Central memory CD8-positive, alpha-beta T cell (primary cell): ENCODE measurements around the gene PCSK6.

Experiments
- ATAC-seq: fragments of 150-1000 bp; cut with Tn5 transposase; replicated peaks from 2 replicates; pipeline ENCODE4 v1.10.0; 2022; ENCODE audit warnings: mild to moderate bottlenecking, moderate FRiP score, moderate number of reproducible peaks; ENCODE audit not compliant: poor library complexity, severe bottlenecking; ENCODE audit errors: extremely low read depth
- DNase-seq, 2 donors: peaks; one replicate each; pipeline ENCODE4 v3.0.0; 2021; ENCODE audit warnings: low spot score in 2 of 2
- H3K27ac Mint-ChIP-seq: one replicate; pipeline ENCODE4 v1.8.0; 2022; ENCODE audit warnings: low read depth, mild to moderate bottlenecking, moderate library complexity, mixed read lengths
- H3K27me3 Mint-ChIP-seq: one replicate; pipeline ENCODE4 v1.8.0; 2022; ENCODE audit warnings: mixed read lengths
- H3K36me3 Mint-ChIP-seq: one replicate; pipeline ENCODE4 v1.8.0; 2022; ENCODE audit warnings: mild to moderate bottlenecking, moderate library complexity, mixed read lengths; ENCODE audit not compliant: insufficient read depth
- H3K4me1 Mint-ChIP-seq: one replicate; pipeline ENCODE4 v1.8.0; 2022; ENCODE audit warnings: mixed read lengths
- H3K4me3 Mint-ChIP-seq: one replicate; pipeline ENCODE4 v1.8.0; 2022; ENCODE audit warnings: mild to moderate bottlenecking, moderate library complexity, mixed read lengths
- H3K9me3 Mint-ChIP-seq: one replicate; pipeline ENCODE4 v1.8.0; 2022; ENCODE audit warnings: mixed read lengths

Gene PCSK6

DNA sequence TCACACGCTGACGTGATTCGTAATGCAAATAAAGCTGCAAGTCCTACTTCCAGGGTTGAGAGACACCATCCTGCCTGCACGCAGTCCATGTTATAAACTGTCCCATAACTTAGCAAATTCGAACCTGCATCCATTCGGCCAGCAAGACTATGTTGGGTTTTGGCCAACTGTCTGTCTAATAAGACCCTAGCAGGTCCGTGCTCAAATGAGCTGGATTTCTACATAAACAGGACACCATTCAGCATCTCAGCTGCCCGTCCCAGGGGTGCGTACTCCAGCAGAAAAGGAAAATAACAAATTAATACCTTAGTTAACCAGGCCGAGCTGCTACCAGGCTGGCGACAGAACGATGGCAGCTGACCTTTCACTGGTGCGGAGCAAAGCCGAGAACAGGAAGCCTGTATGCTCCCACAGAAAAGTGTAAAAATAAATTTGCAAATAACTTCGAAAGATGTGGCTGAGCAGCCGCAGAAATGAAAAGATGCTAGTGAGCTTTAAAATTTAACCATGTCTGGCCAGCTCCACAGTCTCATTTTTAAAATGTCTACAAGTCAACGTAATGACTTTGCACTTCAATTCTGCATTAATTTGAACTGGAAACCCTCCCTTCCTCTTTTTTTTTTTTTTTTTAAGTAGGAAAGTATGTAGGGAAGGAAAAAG lies 97.4 kb downstream of the PCSK6 start:
- H3K4me3 Mint-ChIP-seq, result no peak overlapping the region

DNA sequence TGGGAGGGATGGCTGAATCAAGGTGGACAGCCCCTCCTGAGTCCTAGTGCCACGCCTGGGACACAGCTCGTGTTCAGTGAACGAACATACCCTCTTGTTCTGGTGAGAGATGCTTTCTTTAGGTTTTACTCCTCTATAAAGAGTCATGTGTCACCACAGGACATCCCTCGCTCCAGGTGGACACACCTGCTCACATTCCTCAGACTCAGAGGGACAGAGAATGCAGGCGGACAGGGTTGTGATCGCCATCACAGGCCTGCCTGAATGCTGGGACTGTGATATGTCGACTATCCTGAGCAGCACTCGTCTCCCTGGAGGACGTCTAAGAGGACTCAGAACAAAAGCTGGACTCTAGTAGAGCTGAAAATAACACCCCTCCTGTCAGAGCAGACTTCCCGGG lies 98.1 kb downstream of the PCSK6 start:
- Mint-ChIP-seq H3K36me3 (no peaks in the 10 kb centered on the region), H3K9me3 (no peaks in the 10 kb centered on the region), H3K4me3 (no peak overlapping the region), H3K4me1 (no peaks in the 10 kb centered on the region), H3K27ac (no peak overlapping the region), H3K27me3 (peaks cover 56% of the 10 kb centered on the region)
- ATAC-seq, result no peak
- DNase-seq, result no peak

More for the DNA sequence above, 97.4 kb downstream of the PCSK6 start:
- Mint-ChIP-seq H3K27me3 (peaks cover 63% of the 10 kb centered on the region), H3K27ac (no peak overlapping the region), H3K4me1 (no peaks in the 10 kb centered on the region), H3K9me3 (no peaks in the 10 kb centered on the region), H3K36me3 (no peaks in the 10 kb centered on the region)
- ATAC-seq (no peak), DNase-seq (no peak)

DNA sequence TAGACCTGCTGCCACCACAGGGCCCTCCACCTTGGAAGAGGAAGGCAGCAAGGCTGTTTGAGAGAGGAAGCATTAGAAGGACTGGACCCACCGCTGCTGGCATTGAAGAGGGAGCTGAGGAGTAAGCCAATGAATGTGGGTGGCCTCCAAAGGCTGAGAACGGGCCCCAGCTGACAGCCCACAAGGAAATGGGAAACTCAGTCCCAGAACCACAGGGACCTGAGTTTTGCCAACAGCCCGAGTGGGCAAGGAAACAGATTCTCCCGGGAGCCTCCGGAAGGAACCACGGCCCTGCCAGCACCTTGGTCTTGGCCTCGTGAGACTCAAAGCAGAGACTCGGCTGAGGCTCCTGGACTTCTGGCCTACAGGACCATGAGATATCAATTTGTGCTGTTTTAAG lies 99.0 kb downstream of the PCSK6 start:
- Mint-ChIP-seq H3K27me3 (peaks cover 56% of the 10 kb centered on the region), H3K4me1 (no peaks in the 10 kb centered on the region), H3K4me3 (no peak overlapping the region), H3K27ac (no peak overlapping the region), H3K36me3 (no peaks in the 10 kb centered on the region), H3K9me3 (no peaks in the 10 kb centered on the region)
- no peak for DNase-seq
- no peak for ATAC-seq

DNA sequence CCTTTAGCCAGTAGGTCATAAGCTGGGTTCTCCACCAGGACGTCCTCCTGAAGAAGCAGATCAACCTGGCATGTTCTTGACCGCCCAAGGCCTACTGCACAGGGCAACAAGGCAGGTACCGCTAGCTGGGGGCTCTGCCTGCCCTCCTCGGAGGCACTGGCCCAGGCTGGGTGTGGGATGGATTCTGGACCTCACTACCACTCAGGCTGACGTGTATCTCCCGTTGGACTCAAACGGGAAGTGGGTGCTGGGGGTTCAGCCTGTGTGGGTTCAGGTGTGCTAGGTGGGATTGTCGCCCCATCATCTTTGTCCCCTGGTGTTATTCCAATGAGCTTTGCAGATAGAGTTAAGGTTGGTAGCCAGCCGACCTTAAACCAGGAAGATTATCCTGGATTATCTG lies 99.4 kb downstream of the PCSK6 start:
- peaks cover 55% of the 10 kb centered on the region for H3K27me3 Mint-ChIP-seq
- no peaks in the 10 kb centered on the region for H3K36me3 Mint-ChIP-seq
- DNase-seq, result no peak
- no peak for ATAC-seq
- H3K4me1 Mint-ChIP-seq, result no peaks in the 10 kb centered on the region
- no peak overlapping the region for H3K27ac Mint-ChIP-seq
- no peak overlapping the region for H3K4me3 Mint-ChIP-seq
- H3K9me3 Mint-ChIP-seq, result no peaks in the 10 kb centered on the region

DNA sequence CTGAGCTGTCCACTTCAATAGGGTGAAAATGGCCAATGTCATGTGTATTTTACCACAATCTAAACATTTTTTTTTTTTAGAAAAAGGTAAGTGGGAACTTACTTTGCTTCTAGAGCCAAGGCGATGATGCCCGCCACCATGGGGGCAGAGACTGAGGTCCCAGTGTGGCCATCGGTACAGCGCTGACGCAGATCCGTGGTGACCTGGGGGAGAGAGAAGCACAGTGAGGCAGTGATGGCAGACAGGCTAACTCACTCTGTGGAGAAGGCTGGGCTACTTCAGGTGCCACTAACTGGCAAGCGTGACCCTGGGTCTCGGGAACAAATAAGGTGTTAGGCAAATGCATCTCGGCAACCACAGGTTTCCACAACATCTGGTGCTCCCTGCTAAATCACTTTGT lies 100.1 kb downstream of the PCSK6 start:
- Mint-ChIP-seq H3K4me1 (no peaks in the 10 kb centered on the region), H3K9me3 (no peaks in the 10 kb centered on the region), H3K27ac (no peak overlapping the region), H3K4me3 (no peak overlapping the region), H3K27me3 (peaks cover 51% of the 10 kb centered on the region), H3K36me3 (no peaks in the 10 kb centered on the region)
- no peak for ATAC-seq
- DNase-seq, result no peak

DNA sequence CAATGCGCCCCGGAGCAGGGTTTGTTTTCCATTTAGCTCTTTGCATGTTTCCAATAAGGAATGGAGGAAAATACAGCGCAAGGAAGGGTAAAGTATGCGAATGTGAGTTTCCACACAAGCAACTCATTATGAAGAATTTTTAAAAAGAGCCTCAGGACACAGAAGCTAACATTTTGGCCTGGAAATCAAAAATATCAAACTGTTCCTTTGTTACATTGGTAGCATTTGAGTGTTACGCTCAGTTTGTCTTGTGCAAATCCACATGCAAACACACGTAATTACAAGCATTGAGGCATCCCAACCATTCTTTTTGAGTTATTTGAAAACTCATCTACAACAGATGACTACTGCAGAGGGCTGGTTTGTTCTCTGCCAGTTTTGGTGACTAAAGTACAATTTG lies 101.5 kb downstream of the PCSK6 start:
- no peaks in the 10 kb centered on the region for H3K36me3 Mint-ChIP-seq
- DNase-seq (no peak), ATAC-seq (no peak)
- no peak overlapping the region for H3K27ac Mint-ChIP-seq
- peaks cover 39% of the 10 kb centered on the region for H3K27me3 Mint-ChIP-seq
- no peak overlapping the region for H3K4me3 Mint-ChIP-seq
- H3K4me1 Mint-ChIP-seq, result no peaks in the 10 kb centered on the region
- no peaks in the 10 kb centered on the region for H3K9me3 Mint-ChIP-seq

DNA sequence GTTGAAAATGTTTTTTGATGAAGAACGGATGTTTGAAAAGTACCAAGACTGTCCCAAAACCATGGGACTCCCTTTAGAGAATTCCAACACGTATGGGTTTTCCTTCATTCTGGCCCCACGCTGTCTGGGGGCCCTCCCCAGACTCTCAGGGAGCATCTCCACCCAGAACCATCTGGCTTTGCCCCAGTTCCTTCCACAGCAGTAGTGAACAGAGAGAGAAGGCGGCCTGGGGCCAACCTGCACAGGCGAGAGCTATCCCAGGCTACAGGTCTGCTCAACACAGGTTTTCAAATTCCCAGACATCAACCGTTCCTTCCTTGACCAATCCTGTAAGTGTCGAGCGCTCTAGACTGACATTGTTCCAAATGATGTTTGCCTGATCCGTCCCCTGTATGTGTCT lies 101.9 kb downstream of the PCSK6 start:
- ATAC-seq, result no peak
- no peaks in the 10 kb centered on the region for H3K9me3 Mint-ChIP-seq
- H3K27me3 Mint-ChIP-seq, result peaks cover 39% of the 10 kb centered on the region
- H3K4me1 Mint-ChIP-seq, result no peaks in the 10 kb centered on the region
- H3K27ac Mint-ChIP-seq, result no peak overlapping the region
- no peaks in the 10 kb centered on the region for H3K36me3 Mint-ChIP-seq
- H3K4me3 Mint-ChIP-seq, result no peak overlapping the region
- DNase-seq, result no peak

DNA sequence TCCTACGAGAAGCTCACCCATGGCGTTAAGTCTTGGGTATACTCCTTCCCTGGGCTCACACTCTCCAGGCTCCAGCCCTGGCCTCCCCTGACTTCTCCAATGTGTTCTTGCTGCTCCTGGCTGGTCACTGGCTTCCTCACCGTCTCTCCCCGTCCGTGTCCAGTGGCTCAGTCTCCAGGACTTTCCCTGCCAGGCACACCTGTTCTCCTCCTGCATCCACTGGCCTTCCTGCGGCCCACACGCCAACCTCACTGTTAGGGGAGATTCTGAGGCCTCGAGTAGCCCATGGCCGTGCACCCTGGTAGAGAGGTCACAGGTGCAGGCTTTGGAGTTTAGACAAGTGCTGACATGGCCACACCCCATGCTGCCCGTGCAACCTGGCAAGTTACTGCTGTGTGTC lies 102.5 kb downstream of the PCSK6 start:
- no peak overlapping the region for H3K4me3 Mint-ChIP-seq
- no peak overlapping the region for H3K27ac Mint-ChIP-seq
- H3K9me3 Mint-ChIP-seq, result no peaks in the 10 kb centered on the region
- H3K27me3 Mint-ChIP-seq, result peaks cover 36% of the 10 kb centered on the region
- DNase-seq (no peak), ATAC-seq (no peak)
- no peaks in the 10 kb centered on the region for H3K4me1 Mint-ChIP-seq
- no peaks in the 10 kb centered on the region for H3K36me3 Mint-ChIP-seq

DNA sequence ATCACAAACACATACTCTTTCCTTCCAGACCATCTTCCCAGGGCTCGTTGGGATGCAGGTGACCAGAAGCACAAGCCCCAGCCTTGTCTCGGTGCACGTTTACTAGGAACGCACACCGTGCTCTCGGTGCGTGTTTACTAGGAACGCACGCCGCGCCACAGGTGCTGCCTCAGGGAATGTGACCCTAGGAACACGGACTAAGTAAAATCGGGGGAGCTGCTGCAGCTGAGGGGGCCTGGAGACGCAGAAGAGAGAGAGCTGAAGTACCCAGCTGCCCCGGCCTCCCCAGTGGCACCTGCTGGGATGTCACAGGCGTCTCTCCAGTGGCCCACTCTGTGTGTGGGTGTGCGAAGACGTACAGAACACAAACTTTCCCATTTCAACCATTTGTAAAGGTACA lies 103.5 kb downstream of the PCSK6 start:
- peaks cover 27% of the 10 kb centered on the region for H3K27me3 Mint-ChIP-seq
- H3K27ac Mint-ChIP-seq, result no peak overlapping the region
- H3K4me3 Mint-ChIP-seq, result no peak overlapping the region
- ATAC-seq (no peak), DNase-seq (no peak)
- no peaks in the 10 kb centered on the region for H3K9me3 Mint-ChIP-seq
- H3K36me3 Mint-ChIP-seq, result no peaks in the 10 kb centered on the region
- H3K4me1 Mint-ChIP-seq, result no peaks in the 10 kb centered on the region

DNA sequence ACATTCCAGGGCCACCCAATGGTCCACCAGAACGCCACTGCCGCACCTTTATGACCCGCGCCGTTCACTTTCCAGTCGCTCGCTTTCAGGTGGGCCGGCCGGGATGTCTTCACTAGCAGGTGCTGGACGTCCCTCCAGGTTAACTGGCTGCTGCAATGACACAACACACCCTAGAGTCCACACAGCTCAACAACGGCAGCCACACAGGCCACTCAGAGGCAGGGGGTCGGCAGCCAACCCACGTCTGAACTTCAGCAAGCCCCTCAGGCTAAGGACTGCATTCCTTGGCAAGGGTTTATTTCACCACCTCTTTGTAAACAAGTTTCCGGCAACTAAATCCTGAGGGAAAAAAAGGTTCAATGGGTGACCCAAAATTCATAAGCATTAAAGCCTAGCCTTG lies 105.2 kb downstream of the PCSK6 start:
- no peak overlapping the region for H3K4me3 Mint-ChIP-seq
- H3K9me3 Mint-ChIP-seq, result no peaks in the 10 kb centered on the region
- H3K27me3 Mint-ChIP-seq, result peaks cover 15% of the 10 kb centered on the region
- H3K4me1 Mint-ChIP-seq, result no peaks in the 10 kb centered on the region
- DNase-seq (no peak), ATAC-seq (no peak)
- H3K27ac Mint-ChIP-seq, result no peak overlapping the region
- no peaks in the 10 kb centered on the region for H3K36me3 Mint-ChIP-seq

DNA sequence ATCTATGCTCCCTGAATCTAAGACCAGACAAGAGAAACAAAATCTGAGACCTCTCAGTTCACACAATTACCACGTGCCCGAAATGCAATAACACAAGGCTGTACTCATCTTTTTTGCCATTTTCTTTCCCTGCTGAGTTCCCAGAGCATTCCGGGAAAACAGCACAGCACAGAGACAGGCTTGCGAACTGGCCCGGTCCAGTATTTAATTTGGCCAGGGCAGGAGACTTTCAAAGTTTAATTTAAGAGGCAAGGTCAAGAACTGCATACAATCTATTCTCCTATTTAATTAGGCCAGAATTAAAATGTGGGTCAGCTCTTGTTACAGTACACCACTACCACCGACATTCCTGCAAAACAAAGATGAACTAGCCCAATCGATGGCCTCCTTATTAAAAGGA lies 107.0 kb downstream of the PCSK6 start:
- Mint-ChIP-seq H3K36me3 (no peaks in the 10 kb centered on the region), H3K27ac (no peak overlapping the region), H3K9me3 (no peaks in the 10 kb centered on the region), H3K27me3 (peaks cover 23% of the 10 kb centered on the region), H3K4me1 (no peaks in the 10 kb centered on the region), H3K4me3 (no peak overlapping the region)
- ATAC-seq (no peak), DNase-seq (no peak)

DNA sequence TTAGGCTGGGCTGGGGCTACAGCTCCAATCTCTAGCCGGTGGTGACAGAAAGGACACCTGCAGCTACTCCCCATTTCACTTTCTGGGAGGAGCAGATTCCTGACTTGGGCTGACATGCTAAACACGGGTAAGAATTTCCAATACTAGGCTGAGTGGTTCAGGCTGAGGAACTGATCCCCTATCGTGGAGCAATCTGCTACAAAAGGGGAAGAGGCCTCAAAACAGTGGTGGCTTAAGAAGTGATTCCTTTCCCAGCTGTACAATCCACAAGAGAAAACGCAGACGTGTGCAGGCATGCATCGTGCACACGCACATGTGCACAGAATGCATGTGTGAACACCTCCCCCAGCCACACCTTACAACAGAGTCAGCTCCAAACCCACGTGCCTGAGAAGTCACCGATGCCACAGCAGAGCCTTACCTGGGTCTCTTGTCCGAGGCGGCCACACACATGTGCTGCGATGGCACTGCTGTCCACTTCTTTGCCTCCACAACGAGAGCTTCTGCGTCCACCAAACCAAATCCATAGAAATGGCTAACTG lies 107.8 kb downstream of the PCSK6 start:
- Mint-ChIP-seq H3K27ac (no peak overlapping the region), H3K9me3 (no peaks in the 10 kb centered on the region), H3K27me3 (peaks cover 23% of the 10 kb centered on the region), H3K4me1 (no peaks in the 10 kb centered on the region), H3K4me3 (no peak overlapping the region), H3K36me3 (no peaks in the 10 kb centered on the region)
- DNase-seq, result no peak
- no peak for ATAC-seq

DNA sequence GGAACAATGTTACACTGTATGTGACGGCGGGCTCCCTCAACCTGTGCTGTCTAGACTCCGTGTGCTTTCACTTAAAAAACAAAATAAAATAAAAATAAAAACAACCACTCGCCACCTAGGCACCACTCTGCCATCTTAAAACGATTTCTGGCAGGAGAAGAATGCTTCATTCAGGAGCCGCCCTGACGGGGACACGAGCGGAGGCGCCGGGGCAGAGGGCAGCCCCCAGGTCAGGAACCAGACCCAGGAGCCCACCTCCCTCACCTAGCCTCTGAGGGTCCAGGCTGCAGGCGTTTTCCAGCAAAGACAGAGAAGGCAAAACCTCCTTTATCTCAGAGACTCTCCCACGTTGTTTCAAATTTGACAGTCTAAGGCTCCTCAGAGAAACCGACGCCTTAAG lies 109.4 kb downstream of the PCSK6 start:
- ATAC-seq (no peak), DNase-seq (no peak)
- Mint-ChIP-seq H3K27me3 (peaks cover 14% of the 10 kb centered on the region), H3K9me3 (no peaks in the 10 kb centered on the region), H3K27ac (no peak overlapping the region), H3K36me3 (no peaks in the 10 kb centered on the region), H3K4me3 (no peak overlapping the region), H3K4me1 (no peaks in the 10 kb centered on the region)
